Upper lobe of left lung (tissue), 6 donors: Measurements from ENCODE around the gene XRCC4. TPM values are rescaled to one million over a fixed set of nuclear protein-coding genes. Genes with fewer than 3 reads are reported as not detected.

Experiments
- ATAC-seq, 2 donors: fragments of 200-7000 bp; cut with Tn5 transposase; one replicate each; pipeline ENCODE4 v1.9.1; 2022; ENCODE audit warnings: mild to moderate bottlenecking in 2 of 2, moderate library complexity in 2 of 2; ENCODE audit not compliant: low FRiP score in 2 of 2
- DNase-seq, 2 donors: peaks; one replicate each; pipeline ENCODE4 v3.0.0-alpha.2; 2019 to 2020
- H3K27ac ChIP-seq, 4 donors: fragments of 200-600 bp; sonication (generic); one replicate each; pipeline ENCODE4 v1.5.1; 2016 to 2019
- H3K27me3 ChIP-seq, 4 donors: fragments of 200-600 bp; sonication (generic); one replicate each; pipeline ENCODE4 v1.5.1; 2017 to 2019
- H3K36me3 ChIP-seq, 4 donors: fragments of 200-600 bp; sonication (generic); one replicate each; pipeline ENCODE4 v1.5.1; 2016 to 2019
- H3K4me1 ChIP-seq, 4 donors: fragments of 200-600 bp; sonication (generic); one replicate each; pipeline ENCODE4 v1.5.1; 2018 to 2019
- H3K4me3 ChIP-seq, 4 donors: fragments of 200-600 bp; sonication (generic); one replicate each; pipeline ENCODE4 v1.5.1; 2017 to 2019; ENCODE audit warnings: mild to moderate bottlenecking in 2 of 4, moderate library complexity in 1 of 4
- H3K9me3 ChIP-seq, 4 donors: fragments of 200-600 bp; sonication (generic); one replicate each; pipeline ENCODE4 v1.5.1; 2018 to 2019
- CTCF ChIP-seq, 6 experiments: fragments of 450-650 bp in 4 of 6; fragments of 200-600 bp in 2 of 6; sonication (generic) in 2 of 6; IDR thresholded peaks; one replicate each; pipeline ENCODE4 v1.5.1; 2016 to 2019; ENCODE audit warnings: antibody characterized with exemption in 6 of 6
- EP300 ChIP-seq, 4 donors: sonication (generic); formaldehyde crosslinking; IDR thresholded peaks; one replicate each; pipeline ENCODE4 v1.5.1; 2017; ENCODE audit warnings: antibody characterized with exemption in 4 of 4, control low read depth in 2 of 4
- POLR2A ChIP-seq, 4 donors: fragments of 450-650 bp; IDR thresholded peaks; one replicate each; pipeline ENCODE4 v1.5.1; 2016 to 2017; ENCODE audit warnings: antibody characterized with exemption in 4 of 4, mild to moderate bottlenecking in 2 of 4
- POLR2AphosphoS5 ChIP-seq, 2 donors: sonication (generic); formaldehyde crosslinking; IDR thresholded peaks; one replicate each; pipeline ENCODE4 v1.5.1; 2017; ENCODE audit warnings: antibody characterized with exemption in 2 of 2
- WGBS, 2 donors: methylation state at CpG; one replicate each; pipeline ENCODE4 v1.1.5; 2017 to 2018; 5-methylcytosine and 5-hydroxymethylcytosine counted together
- total RNA-seq, 6 donors: library from RNA; depleted of rRNA in 4 of 6; stranded (reverse); fragments of >200 nt in 4 of 6; gene quantifications; one replicate each; pipeline versions ENCODE4 v1.1.0 to v1.2.1, GENCODE V29; 2016 to 2021
- donor health status: DM: no; HTN: no; CAD: no; lungs with moderate emphysema.
- donor health status: DM: no; HTN: yes; CAD: no; lungs with severe emphysema.

XRCC4 gene
- total RNA-seq, 6 donors from 2014 or later = 4.4 to 11.8 (median 7.7) TPM

- Histone ChIP-seq H3K36me3 (no peaks in the 10 kb centered on the region), H3K4me3 (no peak overlapping the region), H3K27me3 (no peaks in the 10 kb centered on the region), H3K9me3 (peaks cover 0 to 11% (median 8%) of the 10 kb centered on the region in 4 donors), H3K27ac (no peak overlapping the region), H3K4me1 (no peaks in the 10 kb centered on the region)
- DNase-seq (no peak), ATAC-seq (no peak)
- 48 to 52% methylated on average over 2 of the region's 2 CpGs for WGBS, 2 donors
- no peak for TF ChIP-seq POLR2A (IDR thresholded peaks at IDR 0.05)
- TF ChIP-seq POLR2AphosphoS5 (IDR thresholded peaks at IDR 0.05) = no peak
- no peak for TF ChIP-seq EP300 (IDR thresholded peaks at IDR 0.05)
- no peak for TF ChIP-seq CTCF (IDR thresholded peaks at IDR 0.05)
Measured at GRCh38 chr5:83097689-83098231, 20.4 kb downstream of the XRCC4 start.

- Histone ChIP-seq H3K27me3 (no peaks in the 10 kb centered on the region), H3K36me3 (no peaks in the 10 kb centered on the region), H3K4me1 (no peaks in the 10 kb centered on the region), H3K9me3 (peaks cover 0 to 4% (median under 1%) of the 10 kb centered on the region in 4 donors), H3K4me3 (no peak overlapping the region), H3K27ac (no peak overlapping the region)
- DNase-seq (no peak), ATAC-seq (no peak)
- TF ChIP-seq POLR2AphosphoS5 (IDR thresholded peaks at IDR 0.05) = no peak
- no peak for TF ChIP-seq CTCF (IDR thresholded peaks at IDR 0.05)
- TF ChIP-seq EP300 (IDR thresholded peaks at IDR 0.05) = no peak
- TF ChIP-seq POLR2A (IDR thresholded peaks at IDR 0.05) = no peak
Measured at GRCh38 chr5:83099001-83099400, 21.7 kb downstream of the XRCC4 start.

GRCh38 chr5:83099445-83099844 is 22.1 kb downstream of the XRCC4 start:
- WGBS, 2 donors = 40 to 64% methylated on average over 1 of the region's 1 CpG

GRCh38 chr5:83101514-83101913 is 24.2 kb downstream of the XRCC4 start:
- 96 to 100% methylated on average over 1 of the region's 1 CpG for WGBS, 2 donors
- no peak overlapping the region for H3K27ac ChIP-seq
- H3K4me3 ChIP-seq = no peak overlapping the region
- ATAC-seq (no peak), DNase-seq (no peak)
- H3K36me3 ChIP-seq = no peaks in the 10 kb centered on the region
- no peaks in the 10 kb centered on the region for H3K4me1 ChIP-seq
- no peaks in the 10 kb centered on the region for H3K9me3 ChIP-seq
- no peaks in the 10 kb centered on the region for H3K27me3 ChIP-seq
- TF ChIP-seq POLR2AphosphoS5 (IDR thresholded peaks at IDR 0.05) = no peak
- TF ChIP-seq EP300 (IDR thresholded peaks at IDR 0.05) = no peak
- TF ChIP-seq POLR2A (IDR thresholded peaks at IDR 0.05) = no peak
- no peak for TF ChIP-seq CTCF (IDR thresholded peaks at IDR 0.05)

More at GRCh38 chr5:83099445-83099844, 22.1 kb downstream of the XRCC4 start:
- no peak for ATAC-seq
- no peak overlapping the region for H3K4me3 ChIP-seq
- H3K27me3 ChIP-seq = no peaks in the 10 kb centered on the region
- H3K9me3 ChIP-seq = no peaks in the 10 kb centered on the region
- no peaks in the 10 kb centered on the region for H3K36me3 ChIP-seq
- H3K4me1 ChIP-seq = no peaks in the 10 kb centered on the region
- no peak for TF ChIP-seq CTCF (IDR thresholded peaks at IDR 0.05)
- DNase-seq = no peak
- no peak overlapping the region for H3K27ac ChIP-seq

- TF ChIP-seq POLR2A (IDR thresholded peaks at IDR 0.05) = no peak
- no peak for TF ChIP-seq POLR2AphosphoS5 (IDR thresholded peaks at IDR 0.05)
- TF ChIP-seq EP300 (IDR thresholded peaks at IDR 0.05) = no peak
- no peak for TF ChIP-seq CTCF (IDR thresholded peaks at IDR 0.05)
- Histone ChIP-seq H3K27me3 (no peaks in the 10 kb centered on the region), H3K9me3 (no peaks in the 10 kb centered on the region), H3K27ac (no peak overlapping the region), H3K4me3 (no peak overlapping the region), H3K4me1 (no peaks in the 10 kb centered on the region), H3K36me3 (no peaks in the 10 kb centered on the region)
- no peak for DNase-seq
- no peak for ATAC-seq
Measured at GRCh38 chr5:83102364-83102980, 25.1 kb downstream of the XRCC4 start.
